BLaER1 treated with 17β-estradiol and CSF1 and Interleukin-3, amounts not matched to agents 10 nM and 100 nM (cell line): ENCODE results near the gene ZNRF1.

Experiments
- H3K27ac ChIP-seq, 11 experiments: shearing (Covaris generic); formaldehyde crosslinking; 2 replicates each; pipeline ENCODE4 v1.8.1; 2022
- H3K27me3 ChIP-seq, 11 experiments: shearing (Covaris generic); formaldehyde crosslinking; 2 replicates each; pipeline ENCODE4 v1.8.1; 2022
- H3K36me3 ChIP-seq, 11 experiments: shearing (Covaris generic); formaldehyde crosslinking; 2 replicates each; pipeline ENCODE4 v1.8.1; 2022
- H3K4me1 ChIP-seq, 10 experiments: shearing (Covaris generic); formaldehyde crosslinking; 2 replicates each; pipeline ENCODE4 v1.8.1; 2022
- H3K4me2 ChIP-seq, 11 experiments: shearing (Covaris generic); formaldehyde crosslinking; 2 replicates each; pipeline ENCODE4 v1.8.1; 2022
- H3K4me3 ChIP-seq, 10 experiments: shearing (Covaris generic); formaldehyde crosslinking; 2 replicates each; pipeline ENCODE4 v1.8.1; 2022
- H3K9ac ChIP-seq, 11 experiments: shearing (Covaris generic); formaldehyde crosslinking; 2 replicates each; pipeline ENCODE4 v1.8.1; 2022
- H3K9me3 ChIP-seq, 11 experiments: shearing (Covaris generic); formaldehyde crosslinking; replicated peaks in 1 of 11; 2 replicates each; pipeline ENCODE4 v1.8.1; 2022
- H4K20me1 ChIP-seq, 11 experiments: shearing (Covaris generic); formaldehyde crosslinking; 2 replicates each; pipeline ENCODE4 v1.8.1; 2022
- Cebpa-rat ChIP-seq, 11 experiments: shearing (Covaris generic); IDR thresholded peaks; 2 replicates each; pipeline ENCODE4 v1.8.1; 2022

Gene ZNRF1

DNA sequence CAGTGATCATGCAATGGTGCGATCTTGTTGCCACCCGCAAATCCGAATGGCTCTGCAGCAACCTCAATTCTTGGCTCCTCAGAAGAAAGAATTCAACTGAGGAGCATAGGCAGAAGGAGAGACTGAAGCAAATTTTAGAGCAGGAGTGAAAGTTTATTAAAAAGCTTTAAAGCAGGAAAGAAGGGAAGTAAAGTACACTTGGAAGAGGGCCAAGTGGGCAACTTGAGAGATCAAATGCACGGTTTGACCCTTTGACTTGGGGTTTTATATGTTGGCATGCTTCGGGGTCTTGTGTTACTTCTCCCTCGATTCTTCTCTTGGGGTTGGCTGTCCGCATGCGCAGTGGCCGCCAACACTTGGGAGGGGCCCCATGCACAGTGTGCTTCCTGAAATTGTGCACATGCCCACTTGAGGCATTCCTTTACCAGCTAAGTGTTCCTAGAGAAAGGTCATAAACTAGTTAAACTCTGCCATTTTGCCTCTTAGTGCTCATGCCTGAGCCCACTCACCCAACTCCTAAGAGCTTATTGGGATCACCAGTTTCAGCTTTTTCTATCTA is 36.7 kb downstream of the ZNRF1 start:
- peaks cover 0 to 31% (median 10%) of the 10 kb centered on the region in 10 experiments; a peak in 15 of 20 replicates for H3K4me1 ChIP-seq
- no peak overlapping the region for H3K4me3 ChIP-seq
- TF ChIP-seq Cebpa-rat (IDR thresholded peaks at IDR 0.05): no peak
- peaks cover 0 to 75% (median 11%) of the 10 kb centered on the region in 11 experiments; a peak in 6 of 22 replicates for H4K20me1 ChIP-seq
- no peaks in the 10 kb centered on the region for H3K27me3 ChIP-seq
- peak overlapping the region in 1 of 11 experiments; percentile 5; a peak in 1 of 22 replicates for H3K4me2 ChIP-seq
- no peak overlapping the region for H3K9ac ChIP-seq
- H3K9me3 ChIP-seq: peaks cover 22 to 88% (median 65%) of the 10 kb centered on the region in 11 experiments
- peaks cover 0 to 95% (median 75%) of the 10 kb centered on the region in 11 experiments; a peak in 20 of 22 replicates for H3K36me3 ChIP-seq
- H3K27ac ChIP-seq: no peak overlapping the region

DNA sequence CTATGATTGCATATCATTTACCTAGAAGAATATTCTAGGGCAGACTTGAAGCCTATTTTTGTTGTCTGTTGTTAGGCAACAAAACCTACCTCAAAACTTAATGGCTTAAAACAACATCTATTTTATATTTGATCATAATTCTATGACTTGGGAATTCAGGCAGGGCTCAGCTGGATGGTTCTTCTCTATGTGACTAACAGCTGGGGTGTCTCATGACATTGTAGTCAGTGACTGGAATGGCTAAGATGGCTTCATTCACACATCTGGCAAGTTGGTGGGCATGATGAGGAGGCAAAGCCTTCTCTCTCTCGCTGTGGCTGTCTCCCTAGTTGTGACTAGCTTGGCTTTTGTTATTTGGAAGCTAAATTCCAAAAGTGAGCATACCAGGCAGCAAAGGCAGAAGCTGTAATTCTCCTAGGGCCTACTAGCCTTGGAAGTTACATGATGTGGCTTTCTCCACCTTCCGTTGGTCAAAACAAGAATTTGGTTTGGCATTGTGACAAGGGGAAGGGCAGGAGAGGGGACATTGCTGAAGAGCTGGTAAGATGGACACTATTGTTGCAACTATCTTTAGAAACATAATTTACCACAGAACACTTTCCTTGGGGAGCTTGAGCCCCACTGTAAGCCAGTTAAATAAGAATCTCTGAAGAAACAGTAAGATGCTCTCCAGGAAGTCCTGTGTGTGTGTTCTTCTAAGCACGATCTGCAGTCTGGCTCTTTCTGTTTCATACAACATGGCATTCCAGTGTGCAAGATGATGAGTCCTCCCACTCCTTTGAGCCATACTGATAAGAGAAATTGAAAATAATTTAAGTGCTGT is 39.4 kb downstream of the ZNRF1 start:
- Histone ChIP-seq H3K27me3 (no peaks in the 10 kb centered on the region), H3K36me3 (peaks cover 0 to 87% (median 60%) of the 10 kb centered on the region in 11 experiments; a peak in 20 of 22 replicates), H3K9me3 (peaks cover 22 to 75% (median 53%) of the 10 kb centered on the region in 11 experiments), H4K20me1 (peaks cover 0 to 77% (median 18%) of the 10 kb centered on the region in 11 experiments; a peak in 11 of 22 replicates), H3K27ac (peak overlapping the region in 5 of 11 experiments; percentile 3 to 40 (median 36); a peak in 6 of 22 replicates), H3K4me3 (no peak overlapping the region), H3K9ac (no peak overlapping the region), H3K4me2 (peak overlapping the region in 9 of 11 experiments; percentile 9 to 49 (median 13); a peak in 12 of 22 replicates), H3K4me1 (peaks cover 20 to 47% (median 30%) of the 10 kb centered on the region in 10 experiments)
- TF ChIP-seq Cebpa-rat (IDR thresholded peaks at IDR 0.05): no peak

DNA sequence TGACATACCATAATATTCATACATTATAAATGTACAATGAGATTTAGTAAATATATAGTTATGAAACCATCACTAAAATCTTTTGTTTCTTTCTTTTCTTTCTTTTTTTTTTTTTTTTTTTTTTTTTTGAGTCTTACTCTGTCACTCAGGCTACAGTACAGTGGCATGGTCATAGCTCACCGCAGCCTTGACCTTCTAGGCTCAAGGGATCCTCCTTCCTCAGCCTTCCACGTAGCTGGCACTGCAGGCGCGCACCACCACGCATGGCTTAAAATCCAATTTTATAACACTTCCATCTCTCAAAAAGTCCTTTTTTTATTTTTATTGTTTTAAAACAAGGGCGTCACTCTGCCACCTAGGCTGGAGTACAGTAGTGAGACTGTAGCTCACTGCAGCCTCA is 41.1 kb downstream of the ZNRF1 start:
- no peak overlapping the region for H3K4me3 ChIP-seq
- H3K27me3 ChIP-seq: no peaks in the 10 kb centered on the region
- H4K20me1 ChIP-seq: peaks cover 0 to 81% (median 22%) of the 10 kb centered on the region in 11 experiments; a peak in 12 of 22 replicates
- H3K4me2 ChIP-seq: no peak overlapping the region
- peaks cover 22 to 59% (median 47%) of the 10 kb centered on the region in 11 experiments for H3K9me3 ChIP-seq
- TF ChIP-seq Cebpa-rat (IDR thresholded peaks at IDR 0.05): no peak
- peaks cover 0 to 71% (median 55%) of the 10 kb centered on the region in 11 experiments; a peak in 20 of 22 replicates for H3K36me3 ChIP-seq
- peaks cover 33 to 55% (median 46%) of the 10 kb centered on the region in 10 experiments for H3K4me1 ChIP-seq
- H3K9ac ChIP-seq: no peak overlapping the region
- no peak overlapping the region for H3K27ac ChIP-seq

DNA sequence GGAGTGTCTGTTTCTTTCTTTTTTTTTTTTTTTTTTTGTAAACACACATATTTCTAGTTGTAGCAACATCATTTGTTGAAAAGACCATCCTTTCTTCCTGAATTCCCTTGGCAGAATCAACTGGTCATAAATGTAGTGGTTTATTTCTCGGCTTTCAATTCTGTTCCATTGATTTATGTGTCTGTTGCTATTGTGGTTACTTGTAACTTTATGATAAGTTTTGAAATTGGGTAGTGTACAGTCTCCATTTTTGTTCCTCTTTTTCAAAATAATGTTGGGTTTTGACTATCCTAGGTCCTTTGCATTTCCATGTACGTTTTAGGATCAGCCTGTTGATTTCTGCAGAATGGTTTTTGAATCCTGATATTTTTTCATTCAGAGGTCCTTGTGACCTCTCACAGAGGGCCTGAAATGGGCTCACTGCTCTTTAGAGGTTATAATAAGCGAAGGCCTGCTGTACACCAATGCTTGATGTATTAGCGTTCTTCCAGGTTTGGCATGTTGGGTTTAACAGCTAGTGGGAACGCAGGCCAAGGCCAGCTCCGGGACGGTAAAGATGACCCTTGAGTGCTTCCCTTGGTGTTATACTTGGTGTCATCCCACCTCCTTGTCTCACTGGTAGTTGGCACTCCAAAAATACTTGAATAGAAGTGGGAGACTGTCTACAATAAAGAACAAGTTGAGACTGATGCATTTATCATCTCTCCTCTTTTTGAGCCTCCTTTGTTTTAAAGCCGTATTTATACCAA is 43.8 kb downstream of the ZNRF1 start:
- peak overlapping the region; percentile 66 to 87 (median 76) for H3K4me2 ChIP-seq
- H3K27ac ChIP-seq: peak overlapping the region; percentile 8 to 64 (median 54); a peak in 19 of 22 replicates
- peaks cover 0 to 92% (median 32%) of the 10 kb centered on the region in 11 experiments; a peak in 14 of 22 replicates for H4K20me1 ChIP-seq
- no peaks in the 10 kb centered on the region for H3K27me3 ChIP-seq
- H3K4me1 ChIP-seq: peaks cover 38 to 57% (median 53%) of the 10 kb centered on the region in 10 experiments
- peaks cover 12 to 57% (median 31%) of the 10 kb centered on the region in 11 experiments for H3K9me3 ChIP-seq
- no peak overlapping the region for H3K4me3 ChIP-seq
- peaks cover 0 to 68% (median 36%) of the 10 kb centered on the region in 11 experiments; a peak in 19 of 22 replicates for H3K36me3 ChIP-seq
- TF ChIP-seq Cebpa-rat (IDR thresholded peaks at IDR 0.05): no peak
- H3K9ac ChIP-seq: peak overlapping the region in 5 of 11 experiments; percentile 10 to 42 (median 26); a peak in 6 of 22 replicates

DNA sequence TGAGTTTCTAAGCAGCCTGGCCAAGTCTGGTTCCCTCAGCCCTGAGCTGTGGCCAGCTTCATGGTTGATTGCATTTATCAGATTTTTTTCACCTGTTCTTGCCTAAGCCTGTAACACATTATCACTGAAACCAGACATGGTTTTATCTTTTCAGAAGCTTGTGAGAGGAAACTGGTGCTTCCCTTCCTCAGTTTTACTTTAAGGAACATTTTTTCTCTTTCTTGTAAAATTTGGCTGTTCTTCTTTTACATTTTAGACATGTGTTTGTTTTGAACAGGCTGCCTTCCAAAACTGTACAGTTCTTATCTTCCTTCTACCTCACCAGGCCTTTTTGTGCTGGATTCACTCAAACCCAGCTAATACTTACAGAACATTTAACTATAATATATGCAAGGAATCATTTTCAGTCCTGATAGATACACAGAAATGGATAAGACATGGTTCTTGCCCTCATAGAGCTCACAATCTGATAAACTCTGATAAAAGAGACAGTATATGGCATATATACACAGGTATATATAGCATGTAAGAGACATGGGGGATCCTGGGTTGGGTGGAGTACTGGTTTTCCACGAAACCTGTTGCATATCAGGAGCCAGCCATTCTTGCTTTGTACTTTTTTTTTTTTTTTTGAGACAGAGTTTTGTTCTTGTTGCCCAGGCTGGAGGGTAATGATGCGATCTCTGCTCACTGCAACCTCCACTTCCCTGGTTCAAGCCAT is 44.5 kb downstream of the ZNRF1 start:
- TF ChIP-seq Cebpa-rat (IDR thresholded peaks at IDR 0.05): no peak
- peaks cover 0 to 94% (median 32%) of the 10 kb centered on the region in 11 experiments; a peak in 14 of 22 replicates for H4K20me1 ChIP-seq
- H3K36me3 ChIP-seq: peaks cover 0 to 68% (median 36%) of the 10 kb centered on the region in 11 experiments; a peak in 18 of 22 replicates
- peaks cover 4 to 57% (median 31%) of the 10 kb centered on the region in 11 experiments for H3K9me3 ChIP-seq
- H3K27ac ChIP-seq: peak overlapping the region; percentile 8 to 64 (median 54); a peak in 18 of 22 replicates
- H3K4me2 ChIP-seq: peak overlapping the region; percentile 66 to 87 (median 76)
- H3K4me3 ChIP-seq: no peak overlapping the region
- peak overlapping the region in 5 of 11 experiments; percentile 10 to 42 (median 26); a peak in 6 of 22 replicates for H3K9ac ChIP-seq
- no peaks in the 10 kb centered on the region for H3K27me3 ChIP-seq
- peaks cover 34 to 55% (median 48%) of the 10 kb centered on the region in 10 experiments for H3K4me1 ChIP-seq

DNA sequence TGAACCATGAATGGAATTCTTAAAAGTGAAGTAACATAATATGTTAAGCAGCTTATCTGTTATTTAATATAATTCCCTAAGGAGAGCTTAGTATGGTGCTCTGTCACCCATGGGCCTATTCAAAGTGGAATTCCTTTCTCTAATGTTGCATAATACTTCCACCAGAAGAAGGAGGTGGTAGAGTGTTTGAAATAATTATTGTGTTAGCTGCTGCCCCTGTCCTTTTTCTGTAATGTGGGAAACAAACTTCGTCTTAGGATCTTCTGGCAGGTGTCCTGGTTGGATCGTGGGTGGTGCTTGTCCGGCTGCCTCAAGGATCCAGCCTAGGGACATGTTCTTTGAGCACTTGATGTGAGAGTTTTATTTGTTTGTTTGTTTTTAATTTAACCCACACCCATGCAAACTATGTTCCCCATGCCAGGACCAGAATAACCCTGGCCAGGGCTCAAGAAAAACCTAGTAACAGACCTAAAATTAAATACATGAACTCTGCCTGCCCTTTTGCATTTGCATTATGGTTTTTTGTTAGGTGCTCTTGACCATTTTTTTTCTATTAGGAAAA is 46.1 kb downstream of the ZNRF1 start:
- Histone ChIP-seq H3K36me3 (peaks cover 0 to 69% (median 38%) of the 10 kb centered on the region in 11 experiments; a peak in 17 of 22 replicates), H3K9me3 (peaks cover 8 to 63% (median 38%) of the 10 kb centered on the region in 11 experiments), H3K9ac (no peak overlapping the region), H3K27ac (peak overlapping the region in 1 of 11 experiments; percentile 14; a peak in 2 of 22 replicates), H3K4me2 (peak overlapping the region; percentile 17 to 87 (median 66); a peak in 19 of 22 replicates), H3K27me3 (no peaks in the 10 kb centered on the region), H3K4me3 (no peak overlapping the region), H4K20me1 (peaks cover 0 to 97% (median 38%) of the 10 kb centered on the region in 11 experiments; a peak in 14 of 22 replicates), H3K4me1 (peaks cover 31 to 52% (median 44%) of the 10 kb centered on the region in 10 experiments)
- TF ChIP-seq Cebpa-rat (IDR thresholded peaks at IDR 0.05): peak in 1 of 11 experiments; percentile 40; a peak in 1 of 22 replicates

DNA sequence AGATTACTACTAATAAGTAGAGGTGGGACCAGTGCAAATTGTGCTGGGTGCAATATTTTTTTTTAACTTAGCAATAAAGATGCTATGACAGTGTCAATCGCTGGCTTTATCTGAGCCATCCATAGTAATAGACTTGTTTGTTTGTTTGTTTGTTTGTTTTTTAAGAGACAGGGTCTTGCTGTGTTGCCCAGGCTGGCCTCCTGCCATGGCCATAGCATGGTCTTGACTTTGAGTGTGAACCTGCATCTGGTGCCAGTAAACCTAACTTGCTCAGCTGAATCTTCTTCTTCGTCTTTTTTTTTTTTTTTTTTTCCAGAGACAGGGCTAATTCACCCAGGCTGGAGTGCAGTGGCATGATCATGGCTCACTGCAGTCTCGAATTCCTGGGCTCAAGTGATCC is 46.6 kb downstream of the ZNRF1 start:
- no peak overlapping the region for H3K9ac ChIP-seq
- no peak for TF ChIP-seq Cebpa-rat (IDR thresholded peaks at IDR 0.05)
- H4K20me1 ChIP-seq: peaks cover 0 to 97% (median 38%) of the 10 kb centered on the region in 11 experiments; a peak in 15 of 22 replicates
- no peak overlapping the region for H3K4me3 ChIP-seq
- no peaks in the 10 kb centered on the region for H3K27me3 ChIP-seq
- H3K27ac ChIP-seq: no peak overlapping the region
- H3K9me3 ChIP-seq: peaks cover 8 to 64% (median 40%) of the 10 kb centered on the region in 11 experiments
- peaks cover 31 to 52% (median 44%) of the 10 kb centered on the region in 10 experiments for H3K4me1 ChIP-seq
- peaks cover 0 to 70% (median 39%) of the 10 kb centered on the region in 11 experiments; a peak in 17 of 22 replicates for H3K36me3 ChIP-seq
- peak overlapping the region in 8 of 11 experiments; percentile 17 to 87 (median 74); a peak in 10 of 22 replicates for H3K4me2 ChIP-seq
